Thyroid gland (tissue), 4 donors: ENCODE measurements around the gene DUOX2.
"Not testable (repeated sequence)": the region's sequence is repeated elsewhere in the genome, so short reads cannot be mapped to it uniquely, and the experiment has no call there.

Source experiments
- CTCF ChIP-seq, 6 experiments: fragments of 200-600 bp in 3 of 6; fragments of 450-650 bp in 3 of 6; sonication (generic) in 3 of 6; IDR thresholded peaks; one replicate each; pipeline ENCODE4 v1.5.1; 2016 to 2019; ENCODE audit warnings: antibody characterized with exemption in 6 of 6, mild to moderate bottlenecking in 2 of 6, inconsistent platforms in 1 of 6, moderate library complexity in 1 of 6
- POLR2A ChIP-seq, 2 donors: fragments of 450-650 bp; IDR thresholded peaks; one replicate each; pipeline ENCODE4 v1.6.1; 2017; ENCODE audit warnings: antibody characterized with exemption in 2 of 2, mild to moderate bottlenecking in 2 of 2, moderate library complexity in 1 of 2

- TF ChIP-seq CTCF, POLR2A (IDR thresholded peaks at IDR 0.05): not testable (repeated sequence)
Measured at GRCh38 chr15:45042859-45043258, 71.1 kb downstream of the DUOX2 start.
